HepG2 (cell line): ENCODE measurements around the gene SPINDOC. TPM values are rescaled to one million over a fixed set of nuclear protein-coding genes. Genes with fewer than 3 reads are reported as not detected.

Experiments used
- ATAC-seq: fragments of 200-7000 bp; cut with Tn5 transposase; 3 replicates; pipeline ENCODE4 v1.9.1; 2020; ENCODE audit warnings: mild to moderate bottlenecking, moderate library complexity
- BruUV-seq: library from RNA; stranded (reverse); fragments of 400-500 nt; replicated peaks from 2 replicates; lab custom pipeline; 2021; lab: Mats Ljungman, UMichigan
- CTCF ChIA-PET: fragments of 300-600 bp; formaldehyde crosslinking; extraction: SDS; loops from one replicate; lab custom pipeline; 2021; ENCODE audit warnings: low total read pairs, inconsistent platforms, low intra/inter-chr PET ratio; lab: Yijun Ruan, JAX
- POLR2A ChIA-PET: fragments of 350-600 bp; sonication (Branson Sonifier 250); formaldehyde crosslinking; loops from one replicate; lab custom pipeline; 2020; ENCODE audit warnings: antibody characterized with exemption, inconsistent platforms; lab: Yijun Ruan, JAX
- DNase-seq: peaks from one replicate; pipeline ENCODE4 v3.0.0-alpha.2; 2015; ENCODE audit warnings: low spot score
- FAIRE-seq: peaks from 3 replicates; lab custom pipeline; 2011; peaks lifted over from hg19 to GRCh38; lab: Jason Lieb, UNC
- H2AFZ ChIP-seq: one replicate; pipeline ENCODE4 v1.6.1; 2011; ENCODE audit warnings: low read length, inconsistent platforms
- H3K27ac ChIP-seq: fragments of 300-600 bp; 3 replicates; pipeline ENCODE4 v1.8.0; 2011; ENCODE audit warnings: mixed run types, mild to moderate bottlenecking, mixed read lengths, low read length, inconsistent platforms; ENCODE audit not compliant: insufficient read depth; ENCODE audit errors: extremely low read length
- H3K27me3 ChIP-seq, 2 experiments: fragments of 200-600 bp in 1 of 2; 2 replicates in 1 of 2; 3 replicates in 1 of 2; pipeline versions ENCODE4 v1.6.0 to v1.8.0; 2011; ENCODE audit warnings: low read length in 2 of 2, mild to moderate bottlenecking in 2 of 2, moderate library complexity in 2 of 2, inconsistent platforms in 1 of 2; ENCODE audit not compliant: insufficient read depth in 2 of 2, control insufficient read depth in 1 of 2
- H3K36me3 ChIP-seq, 2 experiments: fragments of 200-600 bp in 1 of 2; replicated peaks in 1 of 2; 2 replicates in 1 of 2; 3 replicates in 1 of 2; pipeline versions ENCODE4 v1.5.1 to v1.8.0; 2011; ENCODE audit warnings: low read length in 2 of 2, inconsistent platforms in 1 of 2; ENCODE audit not compliant: insufficient read depth in 2 of 2, control insufficient read depth in 1 of 2
- H3K4me1 ChIP-seq: 2 replicates; pipeline ENCODE4 v1.5.1; 2012; ENCODE audit warnings: low read length, inconsistent platforms; ENCODE audit not compliant: insufficient read depth
- H3K4me2 ChIP-seq: 2 replicates; pipeline ENCODE4 v1.6.0; 2011; ENCODE audit warnings: low read depth, low read length, inconsistent platforms
- H3K4me3 ChIP-seq, 3 experiments: fragments of 200-600 bp in 1 of 3; sonication (generic), shearing (Covaris generic) in 1 of 3; replicated peaks in 1 of 3; 2 replicates each; pipeline ENCODE4 v1.5.1; 2011 to 2016; ENCODE audit warnings: low read length in 3 of 3, inconsistent platforms in 2 of 3, low read depth in 2 of 3, mild to moderate bottlenecking in 2 of 3, control low read depth in 1 of 3, mixed read lengths in 1 of 3; ENCODE audit not compliant: insufficient read depth in 1 of 3
- H3K79me2 ChIP-seq: one replicate; pipeline ENCODE4 v1.6.1; 2011; ENCODE audit warnings: low read length, inconsistent platforms; ENCODE audit not compliant: insufficient read depth
- H3K9ac ChIP-seq: 2 replicates; pipeline ENCODE4 v1.6.0; 2011; ENCODE audit warnings: mild to moderate bottlenecking, low read depth, low read length, inconsistent platforms; ENCODE audit not compliant: insufficient read depth
- H3K9me3 ChIP-seq: 2 replicates; pipeline ENCODE4 v1.5.1; 2012; ENCODE audit warnings: mild to moderate bottlenecking, low read length
- H4K20me1 ChIP-seq: 2 replicates; pipeline ENCODE4 v1.6.0; 2011; ENCODE audit warnings: inconsistent platforms, mild to moderate bottlenecking, low read length, moderate library complexity; ENCODE audit not compliant: insufficient read depth
- ARNT2 ChIP-seq: sonication (generic); formaldehyde crosslinking; IDR thresholded peaks from 2 replicates; pipeline ENCODE4 v1.8.0; 2022; ENCODE audit warnings: mild to moderate bottlenecking, low read depth, missing genetic modification reagents, moderate library complexity
- HOXA9 ChIP-seq: sonication (generic); formaldehyde crosslinking; IDR thresholded peaks from 2 replicates; pipeline ENCODE4 v1.8.1; 2022; ENCODE audit warnings: missing genetic modification reagents, mild to moderate bottlenecking, moderate library complexity, borderline replicate concordance
- KIAA2018 ChIP-seq: sonication (generic); formaldehyde crosslinking; IDR thresholded peaks from 2 replicates; pipeline ENCODE4 v1.5.0; 2020; ENCODE audit warnings: mild to moderate bottlenecking, missing genetic modification reagents, borderline replicate concordance
- PHF20 ChIP-seq: sonication (generic); formaldehyde crosslinking; IDR thresholded peaks from 2 replicates; pipeline ENCODE4 v1.5.0; 2020; ENCODE audit warnings: mild to moderate bottlenecking, missing genetic modification reagents
- RXRA ChIP-seq: sonication (generic); formaldehyde crosslinking; IDR thresholded peaks from 2 replicates; pipeline ENCODE4 v1.5.1; 2020; ENCODE audit warnings: missing genetic modification reagents
- SNRNP70 ChIP-seq: fragments of 200-400 bp; formaldehyde crosslinking; IDR thresholded peaks from 2 replicates; pipeline ENCODE4 v1.6.1; 2017; ENCODE audit warnings: mild to moderate bottlenecking, low read depth, low read length, moderate library complexity
- SYNCRIP ChIP-seq: fragments of 200-400 bp; formaldehyde crosslinking; IDR thresholded peaks from 2 replicates; pipeline ENCODE4 v1.6.1; 2018; ENCODE audit warnings: mild to moderate bottlenecking, low read depth, low read length; ENCODE audit not compliant: insufficient read depth
- ZBTB34 ChIP-seq: sonication (generic); formaldehyde crosslinking; IDR thresholded peaks from 2 replicates; pipeline ENCODE4 v1.8.0; 2022; ENCODE audit warnings: mild to moderate bottlenecking, missing genetic modification reagents
- ZNF512 ChIP-seq: sonication (generic); formaldehyde crosslinking; IDR thresholded peaks from 2 replicates; pipeline ENCODE4 v1.4.0; 2020; ENCODE audit warnings: mild to moderate bottlenecking, missing genetic modification reagents
- ZXDC ChIP-seq: sonication (generic); formaldehyde crosslinking; IDR thresholded peaks from 2 replicates; pipeline ENCODE4 v1.5.0; 2020; ENCODE audit warnings: mild to moderate bottlenecking, missing genetic modification reagents
- whole genome bisulfite sequencing: methylation state at CpG from one replicate; pipeline ENCODE4 v1.1.6; 2017; ENCODE audit warnings: low lambda C conversion rate; 5-methylcytosine and 5-hydroxymethylcytosine counted together
- in situ Hi-C: cut with HindIII; loops from 2 replicates; pipeline ENCODE4 v1.10.0; 2017; ENCODE audit warnings: low pct_unique_long_range_greater_than_20kb; ENCODE audit not compliant: extremely low pct_ligation_motif_present
- intact Hi-C: fragments of 100-400 bp; cut with micrococcal nuclease; formaldehyde crosslinking; loops from one replicate; pipeline ENCODE4 v1.10.0; 2022; ENCODE audit not compliant: unreplicated experiment
- polyA plus RNA-seq, 8 experiments: library from polyadenylated mRNA; depleted of rRNA in 3 of 8; stranded (reverse) in 7 of 8; unstranded in 1 of 8; fragments of >200 nt; fragmentation: Illumina TruSeq in 4 of 8; extraction: Trizol in 4 of 8; gene quantifications; 2 replicates each; pipeline versions ENCODE4 v1.2.1 to v1.2.3, GENCODE V29; 2011 to 2016; ENCODE audit warnings: low read depth in 4 of 8, missing spikeins in 1 of 8, mixed read lengths in 1 of 8; ENCODE audit not compliant: insufficient read depth in 1 of 8
- total RNA-seq, 5 experiments: library from RNA; depleted of rRNA; stranded (reverse); fragments of >200 nt; fragmentation: Illumina TruSeq; extraction: Trizol; gene quantifications; 2 replicates each; pipeline ENCODE4 v1.2.3, GENCODE V29; 2016; ENCODE audit warnings: low read depth in 1 of 5

The SPINDOC gene
- total and polyA plus RNA-seq, 2 of the 13 experiments (the other 11 are each of a cell fraction or from before 2014, with no cell fraction given): 21.4 to 29.9 TPM

GRCh38 chr11:63847363-63847762, 34.1 kb downstream of the SPINDOC start:
- no TSS peak for BruUV-seq
- Histone ChIP-seq H4K20me1 (no peaks in the 10 kb centered on the region), H3K36me3 (peaks cover 1 to 13% of the 10 kb centered on the region in 2 experiments; a peak in 3 of 5 replicates), H3K27ac (no peak overlapping the region), H2AFZ (no peak overlapping the region), H3K4me3 (no peak overlapping the region), H3K4me1 (peaks cover 67% of the 10 kb centered on the region), H3K4me2 (no peak overlapping the region), H3K9me3 (no peaks in the 10 kb centered on the region), H3K79me2 (peaks cover 66% of the 10 kb centered on the region), H3K9ac (no peak overlapping the region), H3K27me3 (no peaks in the 10 kb centered on the region)
- intact Hi-C loops: no loop called here
- no peak for ATAC-seq
- no peak for FAIRE-seq
- in situ Hi-C loops: no loop called here
- ChIA-PET POLR2A (interaction anchor here (2.1 kb wide), 1 partner anchor 9 kb away, joined by 7 read pairs; the partner anchor contains the start of gene MARK2), CTCF (no interaction called here)
- 100% methylated on average over 3 of the region's 3 CpGs for WGBS
- DNase-seq: no peak
- TF ChIP-seq RXRA (CRISPR knock-in tag): no peak
- no peak for TF ChIP-seq ZBTB34 (CRISPR knock-in tag)
- no peak for TF ChIP-seq ZNF512
- TF ChIP-seq PHF20: no peak
- no peak for TF ChIP-seq SNRNP70
- TF ChIP-seq ARNT2: no peak
- no peak for TF ChIP-seq KIAA2018
- TF ChIP-seq SYNCRIP: no peak
- TF ChIP-seq HOXA9 (CRISPR knock-in tag): no peak
- TF ChIP-seq ZXDC (CRISPR knock-in tag): no peak
